Measurements from ENCODE around the gene LYST.
A peak's percentile ranks its signal among the peaks of the same experiment; 100 is the strongest.
"Not testable (repeated sequence)": the region's sequence is repeated elsewhere in the genome, so short reads cannot be mapped to it uniquely, and the experiment has no call there.

Gene LYST

DNA sequence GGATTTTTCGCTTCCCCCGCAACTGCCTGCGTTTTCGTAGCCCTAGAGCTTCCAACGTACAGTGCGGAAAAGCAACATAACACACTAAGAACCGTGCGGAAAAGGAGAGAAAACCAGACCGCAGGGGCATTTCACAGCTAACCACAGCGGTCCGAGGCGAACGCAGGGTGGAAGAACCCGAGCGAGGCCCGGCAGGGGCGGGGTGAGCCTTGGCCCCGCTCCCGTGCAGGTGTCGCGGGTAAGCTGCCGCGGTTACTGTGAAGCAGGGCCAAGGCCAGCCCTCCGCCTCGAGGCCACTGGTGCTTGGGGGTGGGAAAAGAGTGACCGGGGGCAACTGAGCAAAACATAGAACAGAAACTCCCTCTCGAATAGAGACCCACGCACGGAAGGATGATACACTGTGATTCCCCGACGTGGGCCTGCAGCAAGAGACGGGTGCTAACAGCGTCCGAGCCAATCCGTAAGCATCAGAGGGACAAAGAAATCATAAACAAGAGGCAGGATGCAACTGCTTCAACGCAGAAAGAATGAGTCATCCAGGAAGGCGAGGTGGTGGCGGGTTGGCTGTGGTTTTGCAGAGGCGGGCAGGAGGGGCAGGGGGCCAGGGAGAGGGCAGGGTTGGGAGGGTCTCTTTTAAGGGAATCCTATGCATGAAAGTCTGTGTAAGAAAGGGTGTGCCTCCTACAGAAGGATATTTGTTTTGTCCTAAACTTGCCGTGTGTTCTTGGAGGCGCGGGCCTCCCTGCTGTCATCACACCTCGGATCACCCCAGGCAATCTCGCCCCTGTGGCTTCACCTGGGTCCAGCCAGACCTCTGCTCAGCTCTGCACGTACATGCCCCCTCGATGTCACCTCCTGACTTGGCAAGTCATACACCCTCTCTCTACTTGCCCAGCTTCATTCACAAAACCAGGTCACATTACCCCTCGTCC lies 224.4 kb downstream of the LYST start:
- FAIRE-seq = peak; percentile 61
- DNase-seq (ENCODE audit: insufficient read length, low spot score) = no peak

DNA sequence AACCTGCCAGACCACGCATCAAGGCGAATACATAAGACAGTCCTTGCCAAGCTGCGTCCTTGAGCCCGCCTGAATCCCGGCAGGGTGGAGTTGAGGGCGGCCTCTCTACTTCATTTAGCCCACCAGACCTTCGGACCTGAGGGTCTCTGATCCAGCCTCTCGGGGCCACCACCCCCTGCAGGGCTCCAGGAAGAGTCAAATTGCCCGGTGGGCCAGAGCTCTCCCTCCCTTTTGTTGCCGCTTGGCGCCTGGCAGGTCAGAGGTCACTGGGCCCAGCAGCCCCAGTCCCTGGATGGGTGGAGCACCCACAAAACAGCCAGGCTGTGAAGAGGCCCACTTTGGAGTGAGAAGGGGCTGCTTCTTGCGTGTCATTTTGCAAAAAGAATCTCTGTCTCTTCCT lies 226.1 kb downstream of the LYST start:
- DNase-seq (ENCODE audit: insufficient read length, low spot score) = no peak
- FAIRE-seq = no peak

DNA sequence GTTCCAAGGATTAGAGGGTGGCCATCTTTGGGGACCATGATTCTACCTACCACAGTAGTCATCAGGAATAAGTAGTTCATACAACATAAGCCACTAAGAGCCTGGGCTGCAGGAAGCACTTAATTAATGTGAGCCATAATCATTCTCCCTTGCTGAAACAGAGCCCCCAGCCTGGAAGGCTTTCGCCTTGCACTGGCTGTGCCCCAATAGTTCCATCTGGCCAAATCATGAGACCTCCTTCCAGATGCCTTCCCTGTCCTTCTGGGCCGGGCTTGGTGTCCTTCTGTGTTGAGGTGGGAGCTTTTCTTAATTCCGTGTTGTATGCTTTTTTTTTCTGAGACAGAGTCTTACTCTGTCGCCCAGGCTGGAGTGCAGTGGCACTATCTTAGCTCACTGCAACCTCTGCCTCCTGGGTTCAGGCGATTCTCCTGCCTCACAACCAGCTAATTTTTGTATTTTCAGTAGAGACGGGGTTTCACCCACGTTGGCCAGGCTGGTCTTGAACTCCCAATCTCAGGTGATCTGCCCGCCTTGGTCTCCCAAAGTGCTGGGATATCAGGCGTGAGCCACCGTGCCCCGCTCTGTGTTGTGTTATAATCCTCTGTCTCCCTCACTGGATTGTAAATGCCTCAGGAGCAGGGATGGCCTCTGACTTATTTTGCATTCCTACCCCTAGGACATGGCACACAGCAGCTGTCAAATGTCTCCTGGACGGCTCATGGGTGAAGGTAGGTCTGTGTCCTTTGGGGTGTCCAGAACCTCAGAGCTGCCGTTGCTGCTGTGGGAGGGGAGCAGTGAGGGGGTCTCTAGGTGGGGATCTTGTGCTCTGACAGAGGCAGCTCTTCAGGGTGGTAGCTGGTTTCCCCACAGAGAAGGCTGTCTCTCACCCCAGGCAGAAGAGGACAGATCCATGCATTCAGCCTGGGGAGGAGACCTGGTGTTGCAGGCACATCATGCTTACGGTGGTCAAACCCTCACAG lies 227.2 kb downstream of the LYST start:
- FAIRE-seq = no peak
- DNase-seq (ENCODE audit: insufficient read length, low spot score) = no peak

- DNase-seq (ENCODE audit: insufficient read length, low spot score); FAIRE-seq: not testable (repeated sequence)
Measured at GRCh38 chr1:235638612-235639011, 228.1 kb downstream of the LYST start.

- FAIRE-seq (no peak), DNase-seq (ENCODE audit: insufficient read length, low spot score) (no peak)
Measured at GRCh38 chr1:235637756-235638534, 228.8 kb downstream of the LYST start.

DNA sequence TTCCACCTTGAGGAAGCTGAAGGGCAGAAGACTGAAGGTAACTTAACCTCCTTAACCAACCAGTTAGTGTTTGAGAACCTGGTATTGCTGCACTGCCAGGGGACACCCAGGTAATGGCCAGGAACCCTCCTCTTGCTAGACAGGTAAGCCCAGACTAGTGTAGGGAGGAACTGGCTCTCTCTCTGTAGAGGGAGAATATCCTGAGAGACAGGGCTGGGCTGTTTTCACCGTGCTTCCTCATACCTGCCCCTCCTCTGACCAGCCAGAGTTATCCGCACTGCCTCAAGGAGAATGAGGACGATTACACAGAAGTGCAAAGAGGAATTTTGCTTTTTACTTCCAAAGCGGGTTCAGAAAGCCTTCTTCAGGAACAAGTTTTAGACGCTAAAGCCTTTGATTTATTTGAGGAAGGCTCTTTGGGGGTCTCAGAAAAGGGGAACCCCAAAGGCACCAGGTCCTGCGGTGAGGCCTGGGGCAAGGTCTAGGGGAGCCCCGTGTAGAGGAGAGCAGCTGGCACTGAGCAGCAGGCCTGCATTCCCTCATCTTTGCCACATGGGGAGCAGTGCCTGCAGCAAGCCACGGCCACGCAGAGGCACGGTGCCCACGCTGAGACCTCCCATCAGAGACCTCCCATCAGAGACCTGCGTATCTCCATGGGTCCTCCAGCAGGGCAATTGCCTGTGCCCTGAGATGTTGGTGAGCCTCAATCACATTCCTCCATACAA lies 230.6 kb downstream of the LYST start:
- FAIRE-seq (no peak), DNase-seq (ENCODE audit: insufficient read length, low spot score) (no peak)

- FAIRE-seq (peak; percentile 86), DNase-seq (ENCODE audit: insufficient read length, low spot score) (no peak)
Measured at GRCh38 chr1:235632506-235633401, 234.0 kb downstream of the LYST start.

DNA sequence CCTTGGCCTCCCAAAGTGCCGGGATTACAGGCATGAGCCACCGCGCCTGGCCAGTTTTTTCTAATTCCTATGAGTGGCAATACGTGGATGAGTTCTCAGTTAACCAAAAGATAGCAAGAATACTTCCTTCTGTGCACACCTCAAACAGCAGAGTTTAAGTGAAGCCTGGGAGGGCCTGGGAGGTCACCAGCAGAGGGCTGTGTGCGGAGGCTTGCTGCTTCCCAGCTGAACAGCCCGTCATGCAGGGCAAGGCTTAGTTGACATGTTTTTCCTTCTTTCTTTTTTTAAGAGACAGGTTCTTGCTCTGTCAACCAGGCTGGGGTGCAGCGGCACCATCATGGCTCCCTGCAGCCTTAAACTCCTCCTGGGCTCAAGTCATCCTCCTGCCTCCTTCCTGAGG lies 234.9 kb downstream of the LYST start:
- no peak for FAIRE-seq
- no peak for DNase-seq (ENCODE audit: insufficient read length, low spot score)

DNA sequence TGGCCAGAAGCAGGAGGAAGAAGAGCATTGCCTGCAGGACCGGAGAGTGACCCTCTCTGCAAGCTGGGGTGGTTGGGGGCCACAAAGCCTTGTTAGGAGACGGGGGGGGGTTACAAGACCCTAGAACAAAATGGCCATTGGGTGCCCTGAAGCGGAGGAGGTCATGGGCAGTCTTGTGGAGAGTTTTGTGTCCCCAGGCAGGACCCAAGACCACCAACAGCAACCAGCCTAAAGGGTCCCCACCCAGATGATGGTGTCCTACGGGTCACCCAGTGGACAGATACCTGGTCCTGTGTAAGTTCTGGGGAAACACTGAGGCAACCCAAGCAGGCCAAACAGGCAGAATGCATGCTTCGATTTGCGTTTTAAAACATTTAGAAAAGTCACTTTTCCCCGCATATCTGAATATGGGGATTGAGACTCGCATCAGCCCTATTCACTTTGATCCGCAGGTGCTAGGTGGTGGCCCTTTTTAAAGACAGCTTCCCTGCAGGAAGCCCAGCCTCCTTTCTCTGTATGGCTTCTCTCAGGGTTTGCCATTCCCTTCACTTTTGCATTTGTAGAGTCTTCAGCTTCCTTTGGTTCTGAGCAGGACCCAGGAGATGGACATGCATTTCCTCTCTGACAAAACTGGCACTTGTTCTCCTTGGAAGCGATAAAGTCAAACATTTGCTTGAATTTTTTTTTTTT lies 238.2 kb downstream of the LYST start:
- DNase-seq (ENCODE audit: insufficient read length, low spot score) (no peak), FAIRE-seq (no peak)

DNA sequence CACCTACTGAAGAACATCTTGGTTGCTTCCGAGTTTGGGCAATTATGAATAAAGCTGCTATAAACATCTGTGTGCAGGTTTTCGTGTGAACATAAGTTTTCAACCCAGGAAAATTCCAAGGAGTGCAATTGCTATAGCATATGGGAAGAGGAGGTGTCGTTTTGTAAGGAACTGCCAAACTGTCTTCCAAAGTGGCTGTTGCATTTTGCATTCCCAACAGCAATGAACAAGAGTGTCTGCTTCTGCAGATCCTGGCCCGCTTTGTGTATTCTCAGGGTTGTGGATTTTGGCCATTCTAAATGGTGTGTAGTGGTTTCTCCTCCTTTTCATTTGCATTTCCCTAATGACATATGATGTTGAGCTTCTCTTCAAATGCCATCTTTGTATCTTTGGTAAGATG lies 240.9 kb downstream of the LYST start:
- FAIRE-seq = no peak
- DNase-seq (ENCODE audit: insufficient read length, low spot score) = no peak

DNA sequence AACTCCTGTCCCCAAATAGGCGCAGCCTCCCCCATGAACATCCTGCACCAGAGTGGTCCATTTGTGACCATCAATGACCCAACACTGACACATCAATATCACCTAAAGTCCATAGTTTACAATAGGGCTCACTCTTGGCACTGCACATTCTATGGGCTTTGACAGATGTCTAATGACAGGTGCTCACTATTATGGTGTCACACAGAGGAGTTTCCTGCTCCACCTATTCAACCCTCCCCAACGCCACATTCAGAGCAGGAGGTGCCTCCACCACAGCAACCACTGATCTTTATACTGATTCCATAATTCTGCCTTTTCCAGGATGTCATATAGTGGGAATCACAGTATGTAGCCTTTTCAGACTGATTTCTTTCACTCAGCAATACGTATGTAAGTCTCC lies 241.4 kb downstream of the LYST start:
- FAIRE-seq (no peak), DNase-seq (ENCODE audit: insufficient read length, low spot score) (no peak)

DNA sequence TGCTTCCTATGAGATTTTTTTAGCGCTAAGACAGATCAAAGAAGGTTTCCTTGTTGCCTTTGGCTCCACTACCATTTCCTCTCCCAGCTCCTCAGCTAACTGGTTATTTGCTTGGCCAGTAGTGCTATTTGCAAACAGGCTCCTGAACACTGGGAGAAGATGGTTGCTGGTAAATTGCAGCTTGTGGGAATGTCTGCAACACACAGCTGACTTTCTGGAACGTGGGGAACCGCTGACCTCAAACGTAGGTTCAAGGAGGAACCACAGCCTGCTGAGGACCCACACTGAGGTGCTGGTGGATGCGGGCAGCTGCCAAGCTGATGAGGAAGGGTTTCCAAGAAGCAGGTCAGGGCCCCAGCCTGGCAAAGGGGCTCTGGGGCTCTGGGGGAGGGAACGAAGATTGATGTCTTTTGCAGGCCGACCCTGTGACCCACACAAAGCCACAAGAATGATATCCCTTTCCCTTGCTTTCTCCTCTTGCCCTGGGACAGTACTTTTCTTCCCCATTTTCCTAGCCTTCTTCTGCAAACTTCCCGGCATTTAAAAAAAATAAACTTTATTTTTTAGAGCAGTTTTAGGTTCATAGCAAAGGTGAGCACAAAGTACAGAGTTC lies 241.9 kb downstream of the LYST start:
- FAIRE-seq (no peak), DNase-seq (ENCODE audit: insufficient read length, low spot score) (no peak)

GRCh38 chr1:235622936-235623779 lies 243.5 kb downstream of the LYST start:
- DNase-seq (ENCODE audit: insufficient read length, low spot score) = no peak
- no peak for FAIRE-seq

- not testable (repeated sequence) for DNase-seq (ENCODE audit: insufficient read length, low spot score); FAIRE-seq
Measured at GRCh38 chr1:235619149-235619548, 247.6 kb downstream of the LYST start.

GRCh38 chr1:235617808-235618207 lies 248.9 kb downstream of the LYST start:
- DNase-seq (ENCODE audit: insufficient read length, low spot score) (no peak), FAIRE-seq (no peak)

GRCh38 chr1:235617140-235617539 lies 249.6 kb downstream of the LYST start:
- no peak for FAIRE-seq
- no peak for DNase-seq (ENCODE audit: insufficient read length, low spot score)

DNA sequence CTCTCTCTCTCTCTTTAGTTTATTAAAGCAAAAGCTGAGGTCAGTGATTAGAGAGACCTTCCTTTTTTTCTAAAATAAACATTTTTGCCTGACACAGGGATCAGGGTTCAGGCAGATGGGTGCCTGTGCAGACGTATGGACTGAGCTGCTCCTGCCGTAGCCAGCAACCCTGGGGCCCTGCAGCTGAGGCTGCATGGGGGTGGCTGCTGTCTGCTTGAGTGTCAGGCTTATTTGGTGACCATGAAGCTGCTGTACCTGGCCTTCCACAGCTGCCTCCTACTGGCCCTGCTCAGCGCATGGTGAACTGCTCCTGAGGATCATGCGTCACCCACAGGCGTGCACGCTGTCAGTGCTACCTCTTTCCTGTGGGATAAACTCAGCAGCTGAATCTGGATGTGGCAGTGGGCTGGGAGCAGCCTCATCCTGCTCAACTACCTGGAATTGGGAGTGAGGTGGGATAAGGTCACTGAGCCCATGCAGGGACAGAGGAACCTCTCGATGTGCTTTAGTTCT lies 252.2 kb downstream of the LYST start:
- DNase-seq (ENCODE audit: insufficient read length, low spot score) (no peak), FAIRE-seq (no peak)

Data from GM19239 (cell line).